ENCODE measurements around the gene TET1. TPM values are rescaled to one million over a fixed set of nuclear protein-coding genes. Genes with fewer than 3 reads are reported as not detected.
"Not testable (repeated sequence)": the region's sequence is repeated elsewhere in the genome, so short reads cannot be mapped to it uniquely, and the experiment has no call there.

TET1 gene
- total RNA-seq, 1 donor from 2014 or later = 20.4 TPM

GRCh38 chr10:68625316-68625921 lies 65.3 kb downstream of the TET1 start:
- Mint-ChIP-seq H3K27ac (ENCODE audit: unreplicated experiment) (no peak overlapping the region), H3K27me3 (ENCODE audit: unreplicated experiment) (no peaks in the 10 kb centered on the region), H3K4me1 (ENCODE audit: unreplicated experiment) (peaks cover 21% of the 10 kb centered on the region), H3K36me3 (ENCODE audit: unreplicated experiment) (peaks cover 18% of the 10 kb centered on the region), H3K4me3 (ENCODE audit: unreplicated experiment) (no peak overlapping the region), H3K9me3 (ENCODE audit: unreplicated experiment) (no peaks in the 10 kb centered on the region)
- no peak for DNase-seq (ENCODE audit: extremely low spot score, unreplicated experiment)
- no peak for TF ChIP-seq CTCF (IDR thresholded peaks at IDR 0.05)

- Mint-ChIP-seq H3K9me3 (ENCODE audit: unreplicated experiment) (no peaks in the 10 kb centered on the region), H3K36me3 (ENCODE audit: unreplicated experiment) (peaks cover 23% of the 10 kb centered on the region), H3K27me3 (ENCODE audit: unreplicated experiment) (no peaks in the 10 kb centered on the region), H3K27ac (ENCODE audit: unreplicated experiment) (no peak overlapping the region), H3K4me3 (ENCODE audit: unreplicated experiment) (no peak overlapping the region), H3K4me1 (ENCODE audit: unreplicated experiment) (peaks cover 35% of the 10 kb centered on the region)
- TF ChIP-seq CTCF (IDR thresholded peaks at IDR 0.05) = no peak
- no peak for DNase-seq (ENCODE audit: extremely low spot score, unreplicated experiment)
These were observed 68.5 kb downstream of the TET1 start for GRCh38 chr10:68628576-68629127.

- DNase-seq (ENCODE audit: extremely low spot score, unreplicated experiment); H3K4me3 Mint-ChIP-seq (ENCODE audit: unreplicated experiment); H3K9me3 Mint-ChIP-seq (ENCODE audit: unreplicated experiment); H3K27me3 Mint-ChIP-seq (ENCODE audit: unreplicated experiment): not testable (repeated sequence)
- Mint-ChIP-seq H3K27ac (ENCODE audit: unreplicated experiment) (peak overlapping the region; percentile 37), H3K4me1 (ENCODE audit: unreplicated experiment) (peaks cover 42% of the 10 kb centered on the region), H3K36me3 (ENCODE audit: unreplicated experiment) (peaks cover 24% of the 10 kb centered on the region)
These were observed 72.1 kb downstream of the TET1 start for GRCh38 chr10:68632271-68632560.

GRCh38 chr10:68633281-68633680 lies 73.1 kb downstream of the TET1 start:
- DNase-seq (ENCODE audit: extremely low spot score, unreplicated experiment) = no peak
- no peak for TF ChIP-seq CTCF (IDR thresholded peaks at IDR 0.05)
- Mint-ChIP-seq H3K4me1 (ENCODE audit: unreplicated experiment) (peaks cover 44% of the 10 kb centered on the region), H3K4me3 (ENCODE audit: unreplicated experiment) (no peak overlapping the region), H3K27ac (ENCODE audit: unreplicated experiment) (peak overlapping the region; percentile 31), H3K36me3 (ENCODE audit: unreplicated experiment) (peaks cover 24% of the 10 kb centered on the region), H3K27me3 (ENCODE audit: unreplicated experiment) (no peaks in the 10 kb centered on the region), H3K9me3 (ENCODE audit: unreplicated experiment) (no peaks in the 10 kb centered on the region)

GRCh38 chr10:68633816-68634466 lies 73.8 kb downstream of the TET1 start:
- peaks cover 24% of the 10 kb centered on the region for H3K36me3 Mint-ChIP-seq (ENCODE audit: unreplicated experiment)
- H3K9me3 Mint-ChIP-seq (ENCODE audit: unreplicated experiment) = no peaks in the 10 kb centered on the region
- no peak for DNase-seq (ENCODE audit: extremely low spot score, unreplicated experiment)
- no peak for TF ChIP-seq CTCF (IDR thresholded peaks at IDR 0.05)
- no peaks in the 10 kb centered on the region for H3K27me3 Mint-ChIP-seq (ENCODE audit: unreplicated experiment)
- peak overlapping the region; percentile 75 for H3K27ac Mint-ChIP-seq (ENCODE audit: unreplicated experiment)
- no peak overlapping the region for H3K4me3 Mint-ChIP-seq (ENCODE audit: unreplicated experiment)
- peaks cover 44% of the 10 kb centered on the region for H3K4me1 Mint-ChIP-seq (ENCODE audit: unreplicated experiment)

Measured in osteocyte (in vitro differentiated cells).